Activated T-cell treated with anti-CD3 and anti-CD28 coated beads for 24 hours (primary cell): ENCODE data around the gene SPHK2.

Experiments used
- DNase-seq: peaks from one replicate; pipeline ENCODE4 v3.0.0-alpha.2; 2020; ENCODE audit warnings: low read depth

SPHK2 gene

DNA sequence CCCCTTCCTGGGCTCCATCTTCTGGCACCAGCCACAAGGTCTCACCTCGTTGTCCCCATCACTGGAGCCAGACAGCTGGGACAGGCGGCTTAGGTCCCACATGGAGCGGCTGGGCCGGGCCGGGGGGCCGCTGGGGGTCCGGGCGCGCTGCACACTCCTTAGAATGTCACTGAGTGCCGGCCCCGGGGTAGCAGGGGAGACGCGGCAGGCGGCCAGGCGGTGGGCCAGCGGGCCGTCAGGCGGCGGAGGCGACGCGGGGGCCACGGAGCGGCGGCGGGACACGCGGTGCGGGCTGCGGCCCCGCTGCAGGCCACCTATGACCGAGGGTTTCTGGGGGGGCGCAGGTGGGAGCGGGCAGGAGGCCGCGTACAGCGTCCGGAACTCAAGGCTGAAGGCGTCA, 15.9 kb upstream of the SPHK2 start:
- DNase-seq, result no peak

DNA sequence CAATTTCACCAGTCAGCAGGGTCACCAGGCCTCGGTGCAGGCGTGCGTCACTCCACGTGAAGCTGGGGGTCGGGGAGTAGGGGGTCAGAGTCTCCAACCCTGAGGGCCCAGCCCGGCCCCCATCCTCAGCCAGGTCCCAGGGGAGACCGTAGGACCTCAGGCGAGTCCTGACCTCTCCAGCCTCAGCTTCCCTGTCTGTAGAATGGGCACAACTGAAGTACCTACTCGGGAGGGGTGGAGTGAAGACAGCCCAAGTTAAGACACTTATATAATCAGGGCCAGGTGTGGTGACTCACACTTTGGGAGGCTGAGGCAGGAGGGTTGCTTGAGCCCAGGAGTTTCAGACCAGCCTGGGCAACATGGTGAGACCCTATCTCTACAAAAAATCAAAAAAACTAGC, 15.5 kb upstream of the SPHK2 start:
- DNase-seq, result no peak

DNA sequence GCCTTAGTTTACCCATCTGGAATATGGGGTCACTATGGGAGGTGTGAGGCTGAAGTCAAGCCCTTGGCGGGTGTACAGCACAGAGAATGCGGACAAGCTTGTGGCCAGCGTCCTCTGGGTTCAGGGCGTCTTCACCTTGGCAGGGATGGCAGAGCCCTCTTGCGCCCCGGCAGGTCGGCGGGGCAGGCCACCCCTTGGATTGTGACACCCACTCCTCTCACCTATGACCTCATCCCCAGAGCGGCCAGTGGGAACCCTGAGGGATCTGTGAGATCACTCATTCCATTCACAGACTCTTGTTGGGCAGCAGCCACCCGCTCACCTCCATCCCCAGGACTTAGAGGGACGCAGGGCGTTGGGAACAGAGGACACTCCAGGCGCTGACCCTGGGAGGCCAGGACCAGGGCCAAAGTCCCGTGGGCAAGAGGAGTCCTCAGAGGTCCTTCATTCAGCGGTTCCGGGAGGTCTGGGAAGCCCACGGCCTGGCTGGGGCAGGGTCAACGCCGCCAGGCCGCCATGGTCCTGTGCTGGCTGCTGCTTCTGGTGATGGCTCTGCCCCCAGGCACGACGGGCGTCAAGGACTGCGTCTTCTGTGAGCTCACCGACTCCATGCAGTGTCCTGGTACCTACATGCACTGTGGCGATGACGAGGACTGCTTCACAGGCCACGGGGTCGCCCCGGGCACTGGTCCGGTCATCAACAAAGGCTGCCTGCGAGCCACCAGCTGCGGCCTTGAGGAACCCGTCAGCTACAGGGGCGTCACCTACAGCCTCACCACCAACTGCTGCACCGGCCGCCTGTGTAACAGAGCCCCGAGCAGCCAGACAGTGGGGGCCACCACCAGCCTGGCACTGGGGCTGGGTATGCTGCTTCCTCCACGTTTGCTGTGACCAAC, 12.6 kb upstream of the SPHK2 start, which contains the start of gene SPACA4:
TSS of gene SPACA4 (plus strand) at position 280 of the 896 bp plus-strand sequence. CDS start at position 517, 237 bp downstream.
- DNase-seq, result no peak

DNA sequence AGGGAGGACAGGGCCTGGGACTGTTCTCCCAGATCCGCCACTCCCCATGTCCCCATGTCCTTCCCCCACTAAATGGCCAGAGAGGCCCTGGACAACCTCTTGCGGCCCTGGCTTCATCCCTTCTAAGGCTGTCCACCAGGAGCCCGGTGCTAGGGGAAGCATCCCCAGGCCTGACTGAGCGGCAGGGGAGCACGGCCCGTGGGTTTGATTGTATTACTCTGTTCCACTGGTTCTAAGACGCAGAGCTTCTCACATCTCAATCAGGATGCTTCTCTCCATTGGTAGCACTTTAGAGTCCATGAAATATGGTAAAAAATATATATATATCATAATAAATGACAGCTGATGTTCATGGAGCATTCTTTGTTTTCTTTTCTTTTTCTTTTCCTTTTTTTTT, 11.9 kb upstream of the SPHK2 start:
- no peak for DNase-seq

DNA sequence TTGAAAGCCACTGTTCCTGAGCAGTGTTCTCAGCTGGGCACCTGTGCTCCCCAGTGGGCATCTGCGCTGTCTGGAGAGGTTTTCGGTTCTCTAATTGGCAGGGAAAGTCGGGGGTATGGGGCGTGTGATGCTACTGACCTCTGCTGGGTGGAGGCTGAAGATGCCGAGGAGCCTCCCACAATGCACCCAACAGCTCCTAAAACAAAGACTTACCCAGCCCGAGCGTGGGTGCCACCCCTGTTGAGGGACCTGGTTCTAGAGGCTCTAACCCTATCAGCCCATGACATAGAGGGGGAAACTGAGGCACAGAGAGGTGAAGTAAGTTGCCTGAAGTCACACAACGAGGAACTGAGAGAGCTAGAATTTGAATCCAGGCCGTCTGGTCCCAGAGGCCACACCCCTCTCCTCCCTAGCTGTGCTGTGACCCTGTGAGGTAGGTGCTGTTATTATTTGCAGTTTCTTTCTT, 10.5 kb upstream of the SPHK2 start:
- no peak for DNase-seq

DNA sequence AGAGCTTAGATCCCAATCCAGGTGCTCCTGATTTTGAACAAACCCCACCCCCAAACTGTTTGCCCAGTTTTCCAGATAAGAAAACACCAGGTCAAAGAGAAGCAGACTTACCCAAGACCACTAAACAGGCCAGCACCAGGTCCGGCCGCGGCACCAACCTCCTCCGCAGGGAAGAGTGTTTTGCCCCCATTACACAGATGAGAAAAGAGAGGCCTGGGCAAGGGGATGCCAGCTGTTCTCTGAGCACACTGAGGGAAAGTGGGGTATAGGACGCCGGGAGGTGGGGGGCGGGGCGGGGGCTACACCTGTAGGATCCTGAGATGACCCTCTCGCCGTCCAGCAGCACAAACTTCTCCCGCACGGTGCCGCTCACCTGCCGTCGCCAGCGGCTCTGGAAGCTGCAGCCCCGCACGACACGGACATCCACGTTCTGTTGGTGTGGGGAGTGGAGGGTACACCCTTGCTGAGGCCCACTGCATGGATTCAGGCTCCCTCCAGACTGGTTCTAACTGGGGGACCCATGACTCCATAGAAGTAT, 9.7 kb upstream of the SPHK2 start:
- no peak for DNase-seq

DNA sequence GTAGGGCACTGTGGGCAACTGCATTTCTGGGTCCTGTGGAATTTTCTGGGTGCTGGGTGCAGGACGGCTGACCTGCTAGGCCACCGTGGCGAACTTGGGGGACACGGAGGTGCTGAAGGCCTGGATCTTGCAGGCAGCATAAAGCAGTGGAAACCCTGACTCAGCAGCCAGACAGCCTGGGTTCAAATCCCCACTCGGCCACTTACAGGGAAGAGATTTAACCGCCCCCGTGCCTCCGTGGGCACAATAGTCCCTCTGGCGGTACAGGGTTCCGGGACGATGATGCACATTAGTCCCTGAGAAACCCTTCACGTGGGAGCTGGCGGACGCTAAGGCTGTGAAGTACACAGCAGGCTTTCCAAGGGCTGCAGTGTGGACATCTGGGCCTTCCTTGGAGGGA, 7.4 kb upstream of the SPHK2 start:
- no peak for DNase-seq

DNA sequence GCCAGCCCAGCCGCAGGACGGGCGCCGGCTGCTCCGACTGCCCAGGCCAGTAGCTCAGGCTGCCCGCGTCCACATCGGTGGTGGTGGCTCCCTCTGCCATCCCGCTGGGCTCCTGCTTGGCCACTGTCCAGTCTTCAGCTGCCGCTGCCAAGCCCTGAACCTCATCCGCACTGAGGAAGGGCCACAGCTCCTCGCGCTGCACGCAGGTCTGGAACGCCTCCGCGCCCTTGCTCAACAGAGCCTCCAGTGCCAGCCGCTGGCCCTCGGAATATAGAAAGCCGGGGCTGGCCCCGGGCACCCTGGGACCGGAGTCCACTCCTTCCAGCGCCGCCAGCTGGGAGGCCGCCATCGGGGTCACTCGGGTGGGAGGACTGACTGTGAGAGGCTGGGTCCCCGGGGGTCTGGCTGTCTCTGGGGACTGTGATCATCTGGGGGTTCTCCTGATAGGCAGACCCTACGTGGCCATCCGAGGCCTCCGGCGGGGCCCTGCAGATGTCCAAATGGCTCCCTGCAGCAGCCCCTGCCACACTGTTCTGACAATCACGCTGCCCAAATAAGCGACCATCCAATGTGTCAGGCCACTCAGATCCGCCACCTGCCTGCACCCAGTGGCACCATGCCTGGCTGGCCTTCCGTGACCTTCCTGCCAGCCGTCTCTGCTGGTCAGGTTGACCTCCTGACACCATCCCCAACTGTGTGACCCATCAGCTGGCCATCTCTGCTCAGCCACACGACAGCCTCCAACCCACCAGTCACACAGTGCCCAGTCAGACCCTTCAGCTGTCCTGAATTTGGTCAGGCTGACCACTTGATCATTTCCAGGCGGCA, 6.1 kb upstream of the SPHK2 start:
- no peak for DNase-seq

DNA sequence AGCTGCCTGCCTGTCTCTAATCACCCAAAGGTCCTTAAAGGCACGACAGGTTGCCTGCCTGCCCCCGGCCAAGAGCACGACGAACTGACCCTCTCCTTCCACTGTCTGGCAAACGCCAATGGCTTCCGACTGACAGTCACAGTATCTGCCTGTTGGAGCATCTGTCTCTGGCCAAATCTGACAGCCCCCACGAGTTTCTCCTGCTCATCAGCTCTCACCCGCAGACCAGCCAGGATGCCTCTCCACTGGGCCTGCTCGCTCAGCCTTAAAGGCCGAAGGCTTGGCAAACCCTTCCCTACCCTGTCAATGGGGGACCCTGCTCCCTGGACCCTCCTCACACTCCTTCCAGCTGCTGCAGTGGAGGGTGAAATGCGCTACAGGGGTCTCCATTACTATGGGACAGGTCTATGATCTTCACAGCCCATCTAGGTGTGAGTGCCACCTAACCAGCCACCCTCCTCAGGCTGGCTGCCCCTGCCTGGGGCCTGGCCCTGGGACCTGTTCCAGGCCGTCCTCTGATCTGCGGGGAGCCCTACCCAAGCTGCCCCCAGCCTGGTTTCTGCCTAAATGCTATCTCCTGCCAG, 5.4 kb upstream of the SPHK2 start:
- DNase-seq, result no peak

DNA sequence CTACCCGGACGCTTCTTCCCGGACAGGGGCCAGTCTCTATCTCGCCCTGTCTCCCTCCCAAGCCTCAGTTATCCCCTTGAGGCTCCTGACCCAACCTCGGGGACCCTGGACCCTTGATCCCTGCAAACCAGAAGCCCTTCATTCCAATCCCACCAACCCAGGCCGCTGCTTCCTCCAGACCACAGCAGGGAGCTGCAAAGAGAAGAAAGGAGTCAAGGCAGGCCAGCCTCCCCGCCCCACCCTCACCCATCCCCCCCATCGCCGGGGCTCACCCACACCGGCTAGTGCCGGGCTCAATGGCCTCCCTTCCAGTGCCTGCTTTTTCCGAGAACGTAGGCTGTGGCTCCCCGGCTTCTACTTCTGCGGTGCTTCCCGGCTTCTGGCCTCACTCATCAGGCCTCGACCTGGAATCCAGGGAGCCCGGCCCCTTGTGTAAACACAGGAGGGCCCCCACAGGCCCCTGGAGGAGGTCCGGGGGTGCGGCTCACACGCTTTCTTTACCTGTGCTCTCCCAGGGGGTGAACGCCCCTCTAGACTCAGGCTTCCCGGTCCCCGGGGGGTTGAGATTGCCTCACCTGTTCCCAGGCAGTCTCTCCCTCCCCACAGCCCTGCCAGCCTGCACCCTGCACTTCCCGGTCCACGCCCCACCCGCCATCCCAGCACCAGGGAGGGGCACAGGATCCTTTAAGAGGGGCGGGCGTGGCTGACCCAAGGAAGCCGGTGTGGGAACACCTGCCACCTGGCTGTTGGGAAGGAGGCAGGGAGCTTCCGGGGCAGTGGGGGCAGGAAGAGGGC, 4.7 kb upstream of the SPHK2 start, which contains the start of gene FAM83E:
TSS of gene FAM83E (minus strand) at position 641 of the 795 bp plus-strand sequence. CDS start 1,704 bp downstream, outside the sequence.
- DNase-seq, result no peak

DNA sequence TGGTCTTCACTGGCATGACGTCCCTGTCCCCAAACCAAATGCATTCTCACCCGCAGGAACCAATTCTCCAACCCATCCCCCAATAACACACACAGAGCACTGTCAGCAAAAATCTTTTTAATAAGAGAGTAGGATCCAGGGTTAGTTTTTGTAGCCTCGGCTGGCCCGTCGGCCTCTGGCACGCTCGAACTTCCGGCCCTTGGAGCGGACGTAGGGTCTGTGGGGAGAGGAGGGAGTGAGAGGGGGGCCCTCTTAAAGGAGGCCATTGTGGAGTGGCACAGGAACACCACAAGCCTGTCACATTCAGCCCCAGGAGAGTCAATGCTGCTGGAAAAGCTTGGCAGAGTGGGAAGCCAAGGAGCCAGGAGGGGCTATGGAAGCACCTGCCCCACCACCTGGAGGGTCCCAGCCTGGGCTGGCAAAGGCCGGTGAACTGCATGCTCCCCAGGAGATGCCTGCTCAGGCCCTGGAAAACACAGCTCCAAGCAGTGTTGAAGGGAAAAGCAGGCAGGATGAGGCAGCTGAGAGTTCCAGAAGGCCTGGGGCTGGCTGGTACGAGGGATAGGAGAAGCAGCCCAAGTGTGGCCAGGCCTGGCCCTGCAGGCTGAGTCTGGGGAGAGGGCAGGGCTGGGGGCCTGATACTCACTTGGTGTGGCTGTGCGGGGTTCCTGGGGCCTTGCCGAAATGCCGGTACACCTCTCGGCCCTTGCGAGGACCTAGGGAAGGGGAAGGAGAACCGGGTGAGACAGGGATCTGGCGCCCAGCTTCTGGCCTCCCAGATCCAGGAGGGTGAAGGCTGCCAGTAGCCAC, 3.9 kb upstream of the SPHK2 start:
- DNase-seq, result no peak

DNA sequence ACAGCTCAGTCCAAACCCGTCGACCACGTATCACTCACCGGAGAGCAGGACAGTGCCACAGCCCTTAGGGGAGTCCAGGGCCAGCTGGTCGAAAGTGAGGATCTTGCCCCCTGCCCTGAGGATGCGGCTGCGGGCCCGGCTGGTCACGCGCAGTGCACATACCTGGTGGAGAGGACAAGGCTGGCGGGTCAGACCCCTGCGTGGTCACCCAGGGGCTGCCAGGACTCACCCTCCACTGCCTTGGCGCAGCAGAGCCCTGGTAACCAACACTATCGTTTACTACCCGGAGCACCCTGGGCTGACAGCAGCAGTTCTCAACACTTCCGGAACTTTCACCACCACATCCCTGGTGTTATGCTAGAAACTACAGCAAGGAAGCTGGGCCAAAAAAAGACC, 3.3 kb upstream of the SPHK2 start:
- DNase-seq, result no peak

DNA sequence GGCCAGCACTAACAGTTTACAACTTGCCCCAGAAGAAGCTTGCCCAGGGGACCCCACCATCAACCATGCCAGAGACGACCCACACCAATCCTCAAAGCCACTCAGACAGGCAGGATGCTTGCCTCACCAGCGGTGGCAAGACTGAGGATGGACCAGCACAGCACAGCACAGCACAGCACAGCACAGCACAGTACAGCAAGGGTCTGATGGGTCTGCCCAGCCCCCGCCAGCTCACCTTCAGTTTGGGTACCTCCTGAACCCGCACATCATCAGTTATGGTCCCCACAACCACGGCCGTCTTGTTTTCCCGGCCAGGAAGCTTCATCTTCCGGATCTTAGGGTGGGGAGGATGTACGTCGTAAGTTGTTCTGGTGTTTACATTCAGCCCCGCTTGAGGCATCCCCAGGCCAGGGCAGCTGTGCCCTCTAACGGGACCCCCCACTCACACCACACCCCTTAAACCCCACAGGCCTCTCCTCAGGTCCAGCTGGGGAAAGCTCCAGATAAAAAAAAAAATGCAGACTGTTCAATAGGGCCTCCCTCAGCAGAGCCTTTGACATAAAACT, 2.7 kb upstream of the SPHK2 start:
- DNase-seq, result no peak

DNA sequence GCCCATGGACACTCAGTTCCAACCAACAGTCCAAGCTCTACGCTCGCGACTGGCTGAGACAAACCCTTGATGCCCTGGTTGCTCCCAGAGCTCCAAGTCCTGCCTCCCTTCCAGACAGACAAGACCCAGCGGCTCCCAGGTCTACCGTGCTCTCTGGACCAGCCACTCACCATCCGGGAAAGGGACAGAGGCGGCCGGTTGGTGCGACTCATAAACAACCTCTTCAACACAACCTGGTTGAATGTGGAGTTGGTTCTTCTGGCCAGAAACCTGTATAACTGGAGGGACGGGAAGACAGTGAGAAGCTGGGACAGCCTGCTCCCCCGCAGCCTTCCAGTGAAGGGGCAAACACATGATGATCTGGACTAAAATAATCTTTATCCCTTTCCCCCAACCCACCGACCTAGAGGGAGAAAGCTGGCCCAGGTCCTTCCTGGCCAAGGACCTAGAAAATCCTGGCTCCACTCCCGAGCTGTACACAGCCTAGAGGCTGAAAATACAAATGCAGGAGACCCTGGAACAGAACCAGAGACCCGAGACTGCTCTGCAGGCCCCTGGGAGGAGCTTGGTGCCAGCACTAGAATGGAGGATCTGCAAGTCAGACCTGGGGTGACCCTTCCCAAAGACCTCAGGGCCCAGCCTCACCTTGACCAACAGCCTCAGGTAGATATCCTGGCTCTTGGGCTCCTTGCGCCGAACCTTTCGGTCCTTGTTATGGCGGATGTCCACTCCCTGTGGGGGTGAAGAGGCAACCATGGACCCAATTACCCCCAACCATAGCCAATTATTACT, 2.0 kb upstream of the SPHK2 start:
- no peak for DNase-seq

DNA sequence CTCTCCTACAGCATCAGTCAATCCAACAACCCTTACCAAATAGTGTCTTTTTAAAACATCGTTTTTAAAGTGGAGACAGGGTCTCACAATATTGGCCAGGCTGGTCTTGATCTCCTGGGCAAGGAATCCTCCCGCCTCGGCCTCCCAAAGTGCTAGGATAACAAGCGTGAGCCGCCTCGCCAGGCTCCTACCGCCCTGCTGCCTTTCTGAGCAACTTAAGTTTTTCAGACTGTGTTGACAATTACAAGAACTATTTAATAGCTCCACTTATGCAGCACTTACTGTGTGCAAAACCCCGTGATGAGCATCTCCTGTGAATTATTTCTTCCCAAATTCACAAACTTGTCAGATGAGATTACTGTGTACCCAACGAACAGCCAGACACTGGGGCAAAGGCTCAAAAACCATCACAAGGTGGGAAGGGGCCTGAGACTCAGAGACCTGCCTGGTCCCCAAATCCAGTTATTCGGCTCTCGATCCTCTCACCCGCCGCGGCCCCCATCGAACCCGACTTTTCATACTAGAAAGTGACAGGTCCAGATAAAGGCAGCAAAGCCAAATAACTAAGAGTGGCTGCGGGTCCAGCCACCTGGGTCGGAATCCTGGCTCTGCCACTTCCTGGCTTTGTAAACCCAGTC, 909 bp upstream of the SPHK2 start:
- DNase-seq, result no peak

DNA sequence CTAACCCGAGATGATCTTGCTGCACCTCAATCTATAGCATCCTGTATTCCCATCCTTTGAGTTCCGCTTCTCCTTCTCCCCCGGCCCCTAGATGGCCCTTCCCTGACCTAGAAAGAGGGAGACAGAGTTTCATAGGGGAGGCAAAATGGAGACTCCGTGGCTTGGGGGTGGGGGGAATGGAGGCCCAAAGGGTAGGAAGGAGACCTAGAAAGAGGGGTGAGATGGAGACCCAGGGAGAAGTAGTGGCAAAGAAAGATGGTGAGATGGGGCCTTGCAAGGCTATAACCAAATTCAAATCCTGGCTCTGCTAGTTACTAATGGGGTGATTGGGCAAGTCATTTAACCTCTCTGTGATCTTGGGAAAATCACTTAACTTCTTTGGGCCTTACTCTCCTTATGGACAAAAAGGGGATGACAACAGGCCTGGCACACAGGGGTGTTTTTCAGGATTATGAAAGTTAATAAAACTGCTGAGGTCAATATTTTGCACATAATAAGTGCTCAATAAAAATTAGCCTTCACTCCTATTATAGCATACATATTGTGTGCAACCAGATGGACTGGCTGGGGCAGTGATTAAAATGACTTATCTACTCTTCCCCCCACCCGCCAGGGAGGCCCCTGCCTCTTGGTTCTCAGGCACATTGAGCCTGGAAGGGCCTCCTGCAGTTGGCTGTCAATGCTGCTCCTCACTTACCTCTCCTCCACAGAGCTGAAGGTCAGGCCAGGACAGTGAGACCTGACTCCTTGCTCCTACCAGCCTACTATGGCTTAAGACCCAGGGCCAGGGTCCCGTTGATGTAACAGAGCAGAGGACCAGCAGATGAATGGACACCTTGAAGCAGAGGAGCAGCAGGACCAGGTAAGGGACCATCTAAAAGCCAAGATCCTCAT, 633 bp downstream of the SPHK2 start:
- DNase-seq, result no peak

DNA sequence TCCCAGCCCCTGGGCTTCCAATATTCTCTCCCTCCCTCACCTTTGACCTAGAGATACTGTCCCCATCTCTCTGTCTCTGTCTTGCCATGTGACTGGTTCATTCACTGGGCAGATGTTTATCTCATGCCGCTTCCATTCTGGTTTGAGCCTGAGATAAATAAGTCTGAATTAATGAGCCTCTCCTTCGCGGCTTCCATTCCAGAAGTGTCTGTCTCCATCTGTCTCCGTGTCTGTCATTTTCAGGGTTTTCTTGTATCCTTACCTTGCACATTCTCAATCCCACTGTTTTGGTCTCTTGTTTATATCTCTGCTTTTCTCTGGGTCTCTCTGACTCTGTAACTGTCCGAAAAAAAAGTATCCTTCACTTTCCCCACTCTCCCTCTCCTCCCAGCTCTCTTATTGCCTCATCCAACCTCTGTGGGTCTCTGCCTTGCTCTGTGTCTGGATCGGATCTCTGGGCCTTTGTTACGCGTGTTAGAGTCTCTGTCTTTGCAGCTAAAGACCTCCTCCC, 4.3 kb downstream of the SPHK2 start:
- no peak for DNase-seq
